ENCODE results near the gene CETN1. TPM values are rescaled to one million over a fixed set of nuclear protein-coding genes. Genes with fewer than 3 reads are reported as not detected.

The CETN1 gene
- total RNA-seq, result not detected in 2 replicates

DNA sequence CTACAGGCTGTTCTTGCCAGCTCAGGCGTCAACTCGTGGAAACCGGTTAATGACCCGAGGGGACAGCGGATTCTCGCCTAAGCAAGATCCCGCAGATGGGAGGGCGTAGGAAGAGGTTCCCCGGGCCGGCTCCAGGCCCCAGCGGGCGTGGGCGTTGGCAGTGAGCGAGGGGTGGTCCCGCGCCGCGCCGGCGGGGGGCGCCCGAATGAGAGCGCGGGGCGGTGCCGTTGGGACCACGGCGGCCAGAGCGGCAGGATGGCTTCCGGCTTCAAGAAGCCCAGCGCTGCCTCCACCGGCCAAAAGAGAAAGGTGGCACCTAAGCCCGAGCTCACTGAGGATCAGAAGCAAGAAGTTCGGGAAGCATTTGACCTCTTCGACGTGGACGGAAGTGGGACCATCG, at the start of gene CETN1:
Gene CETN1, plus strand, starts transcription at position 227 of the 400 bp plus-strand sequence. Its CDS starts 29 bp downstream, at position 256.

Other genes starting within 250 kb of the CETN1 start
- gene COLEC12, start 79.7 kb upstream of the CETN1 start, total RNA-seq, result 10.1 and 30.2 TPM in 2 replicates
- not detected in 2 replicates for gene CLUL1, start 16.6 kb downstream of the CETN1 start, total RNA-seq
- gene TYMS, start 77.3 kb downstream of the CETN1 start, total RNA-seq, result 60.1 and 81.0 TPM in 2 replicates
- gene ENOSF1, start 132.2 kb downstream of the CETN1 start, total RNA-seq, result 48.8 and 50.1 TPM in 2 replicates
- 409 and 418 TPM in 2 replicates for gene YES1, start 231.9 kb downstream of the CETN1 start, total RNA-seq

Data from thoracic aorta endothelial cell (primary cell).